ENCODE results near the gene PTH2R.

GRCh38 chr2:208441951-208442350 lies 35.4 kb downstream of the PTH2R start:
- TF ChIP-seq, protein P1, sequence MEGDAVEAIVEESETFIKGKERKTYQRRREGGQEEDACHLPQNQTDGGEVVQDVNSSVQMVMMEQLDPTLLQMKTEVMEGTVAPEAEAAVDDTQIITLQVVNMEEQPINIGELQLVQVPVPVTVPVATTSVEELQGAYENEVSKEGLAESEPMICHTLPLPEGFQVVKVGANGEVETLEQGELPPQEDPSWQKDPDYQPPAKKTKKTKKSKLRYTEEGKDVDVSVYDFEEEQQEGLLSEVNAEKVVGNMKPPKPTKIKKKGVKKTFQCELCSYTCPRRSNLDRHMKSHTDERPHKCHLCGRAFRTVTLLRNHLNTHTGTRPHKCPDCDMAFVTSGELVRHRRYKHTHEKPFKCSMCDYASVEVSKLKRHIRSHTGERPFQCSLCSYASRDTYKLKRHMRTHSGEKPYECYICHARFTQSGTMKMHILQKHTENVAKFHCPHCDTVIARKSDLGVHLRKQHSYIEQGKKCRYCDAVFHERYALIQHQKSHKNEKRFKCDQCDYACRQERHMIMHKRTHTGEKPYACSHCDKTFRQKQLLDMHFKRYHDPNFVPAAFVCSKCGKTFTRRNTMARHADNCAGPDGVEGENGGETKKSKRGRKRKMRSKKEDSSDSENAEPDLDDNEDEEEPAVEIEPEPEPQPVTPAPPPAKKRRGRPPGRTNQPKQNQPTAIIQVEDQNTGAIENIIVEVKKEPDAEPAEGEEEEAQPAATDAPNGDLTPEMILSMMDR (IDR thresholded peaks at IDR 0.05; ENCODE audit: low read depth, low read length, poor library complexity, severe bottlenecking): no peak
- no peak for TF ChIP-seq EZH2phosphoT487 (IDR thresholded peaks at IDR 0.05; ENCODE audit: borderline replicate concordance, low read length)

Measured in DOHH2 (cell line).